ENCODE measurements around the gene KIF13A.

- TF ChIP-seq CTCF (conservative IDR thresholded peaks at IDR 0.05) (no peak), EZH2 (IDR thresholded peaks at IDR 0.05; ENCODE audit: low read depth) (no peak)
These were observed 110.1 kb downstream of the KIF13A start for GRCh38 chr6:17877196-17877894.
